ENCODE data around the gene AGAP1.

The AGAP1 gene

GRCh38 chr2:236040600-236041328 lies 546.9 kb downstream of the AGAP1 start:
- Histone ChIP-seq H3K4me3 (ENCODE audit: low read length) (no peak overlapping the region), H3K27me3 (ENCODE audit: control insufficient read depth, low read length) (no peaks in the 10 kb centered on the region), H3K4me2 (ENCODE audit: low read length) (no peak overlapping the region), H3F3A (ENCODE audit: control insufficient read depth, insufficient read depth) (no peaks in the 10 kb centered on the region), H3K4me1 (ENCODE audit: control insufficient read depth, low read length) (no peaks in the 10 kb centered on the region), H3K79me2 (ENCODE audit: control insufficient read depth, low read length) (no peaks in the 10 kb centered on the region), H3K9me2 (replicated peaks; ENCODE audit: control insufficient read depth, low read length) (no peaks in the 10 kb centered on the region), H3K9me3 (ENCODE audit: control insufficient read depth, insufficient read depth, low read length) (no peaks in the 10 kb centered on the region), H3K27ac (ENCODE audit: low read depth, low read length) (no peak overlapping the region), H3K36me3 (ENCODE audit: control insufficient read depth, low read length) (no peaks in the 10 kb centered on the region), H4K20me1 (ENCODE audit: control insufficient read depth, insufficient read depth, low read depth, low read length) (no peaks in the 10 kb centered on the region)
- TF ChIP-seq EZH2phosphoT487 (IDR thresholded peaks at IDR 0.05; ENCODE audit: borderline replicate concordance, low read length) (no peak), CTCF (IDR thresholded peaks at IDR 0.05; ENCODE audit: low read depth, low read length, poor library complexity, severe bottlenecking) (no peak)

GRCh38 chr2:236041616-236042015 lies 547.8 kb downstream of the AGAP1 start:
- Histone ChIP-seq H3K9me2 (replicated peaks; ENCODE audit: control insufficient read depth, low read length) (no peaks in the 10 kb centered on the region), H4K20me1 (ENCODE audit: control insufficient read depth, insufficient read depth, low read depth, low read length) (no peaks in the 10 kb centered on the region), H3K27ac (ENCODE audit: low read depth, low read length) (no peak overlapping the region), H3K4me2 (ENCODE audit: low read length) (no peak overlapping the region), H3K27me3 (ENCODE audit: control insufficient read depth, low read length) (no peaks in the 10 kb centered on the region), H3F3A (ENCODE audit: control insufficient read depth, insufficient read depth) (no peaks in the 10 kb centered on the region), H3K4me3 (ENCODE audit: low read length) (no peak overlapping the region), H3K79me2 (ENCODE audit: control insufficient read depth, low read length) (no peaks in the 10 kb centered on the region), H3K4me1 (ENCODE audit: control insufficient read depth, low read length) (no peaks in the 10 kb centered on the region), H3K9me3 (ENCODE audit: control insufficient read depth, insufficient read depth, low read length) (no peaks in the 10 kb centered on the region), H3K36me3 (ENCODE audit: control insufficient read depth, low read length) (no peaks in the 10 kb centered on the region)
- no peak for TF ChIP-seq CTCF (IDR thresholded peaks at IDR 0.05; ENCODE audit: low read depth, low read length, poor library complexity, severe bottlenecking)
- no peak for TF ChIP-seq EZH2phosphoT487 (IDR thresholded peaks at IDR 0.05; ENCODE audit: borderline replicate concordance, low read length)

GRCh38 chr2:236042087-236042486 lies 548.2 kb downstream of the AGAP1 start:
- no peaks in the 10 kb centered on the region for H4K20me1 ChIP-seq (ENCODE audit: control insufficient read depth, insufficient read depth, low read depth, low read length)
- no peaks in the 10 kb centered on the region for H3K79me2 ChIP-seq (ENCODE audit: control insufficient read depth, low read length)
- no peak overlapping the region for H3K27ac ChIP-seq (ENCODE audit: low read depth, low read length)
- no peaks in the 10 kb centered on the region for H3K9me3 ChIP-seq (ENCODE audit: control insufficient read depth, insufficient read depth, low read length)
- H3K9me2 ChIP-seq (replicated peaks; ENCODE audit: control insufficient read depth, low read length): no peaks in the 10 kb centered on the region
- H3K4me2 ChIP-seq (ENCODE audit: low read length): no peak overlapping the region
- no peak overlapping the region for H3K4me3 ChIP-seq (ENCODE audit: low read length)
- no peak for TF ChIP-seq CTCF (IDR thresholded peaks at IDR 0.05; ENCODE audit: low read depth, low read length, poor library complexity, severe bottlenecking)
- no peak for TF ChIP-seq EZH2phosphoT487 (IDR thresholded peaks at IDR 0.05; ENCODE audit: borderline replicate concordance, low read length)
- H3K27me3 ChIP-seq (ENCODE audit: control insufficient read depth, low read length): no peaks in the 10 kb centered on the region
- no peaks in the 10 kb centered on the region for H3K36me3 ChIP-seq (ENCODE audit: control insufficient read depth, low read length)
- H3K4me1 ChIP-seq (ENCODE audit: control insufficient read depth, low read length): no peaks in the 10 kb centered on the region
- H3F3A ChIP-seq (ENCODE audit: control insufficient read depth, insufficient read depth): no peaks in the 10 kb centered on the region

All from DOHH2 (cell line).